IPS-NIHi7 (cell line): ENCODE results near the gene ZBP1.

ENCODE experiments used
- DNase-seq: peaks from one replicate; pipeline ENCODE4 v3.0.0; 2012; ENCODE audit warnings: mixed read lengths; ENCODE audit errors: extremely low spot score

ZBP1 gene

DNA sequence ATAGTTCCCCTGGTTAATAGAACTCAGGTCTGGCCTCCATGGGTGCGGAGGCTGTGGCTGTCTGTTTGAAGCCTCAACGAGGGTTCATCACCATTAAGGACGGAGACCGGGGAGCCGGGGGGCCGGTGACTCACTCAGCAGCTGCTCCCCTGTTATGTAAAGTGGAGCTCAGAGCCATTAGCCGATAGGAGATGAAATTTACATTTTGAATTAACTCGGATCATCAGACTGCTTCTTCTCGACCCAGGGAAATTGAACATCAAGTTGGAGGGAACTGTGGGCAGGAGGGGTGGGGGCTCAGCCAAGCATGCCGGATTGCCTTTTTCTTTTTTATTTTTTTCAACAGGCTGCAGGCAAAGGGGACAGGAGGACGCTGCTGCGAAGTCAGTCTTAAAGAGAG lies 47.0 kb downstream of the ZBP1 start:
- DNase-seq: peak; percentile 60

DNA sequence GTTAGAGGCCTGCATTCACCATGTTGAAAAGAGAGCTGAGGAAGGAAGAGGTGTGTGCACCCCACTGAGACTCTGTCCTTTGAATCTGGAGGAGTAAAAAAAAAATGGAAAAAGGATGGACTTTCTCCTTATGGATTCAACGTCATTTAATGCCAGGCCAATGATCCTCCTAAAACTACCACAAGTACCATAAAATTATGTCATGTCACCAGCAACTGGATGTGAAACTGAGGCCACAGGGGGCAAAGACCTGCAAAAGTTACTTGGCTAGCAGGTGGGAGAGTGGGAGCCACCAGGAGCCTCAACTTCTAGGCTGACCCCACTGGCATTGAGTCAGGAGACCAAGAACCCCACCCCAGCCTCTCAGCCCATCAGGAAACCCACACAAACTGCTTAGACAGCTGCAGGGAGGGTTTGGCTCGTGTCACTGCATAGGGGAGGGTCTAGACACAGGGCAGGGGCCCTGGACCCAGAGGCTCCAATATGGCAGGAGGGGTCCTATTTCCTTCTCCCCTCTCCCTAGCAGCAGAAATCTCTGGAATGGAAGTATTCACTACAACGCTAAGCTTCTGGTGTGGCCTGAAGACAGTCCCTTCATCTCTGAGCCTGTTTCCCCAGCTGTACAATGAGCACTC lies 48.3 kb downstream of the ZBP1 start:
- no peak for DNase-seq

DNA sequence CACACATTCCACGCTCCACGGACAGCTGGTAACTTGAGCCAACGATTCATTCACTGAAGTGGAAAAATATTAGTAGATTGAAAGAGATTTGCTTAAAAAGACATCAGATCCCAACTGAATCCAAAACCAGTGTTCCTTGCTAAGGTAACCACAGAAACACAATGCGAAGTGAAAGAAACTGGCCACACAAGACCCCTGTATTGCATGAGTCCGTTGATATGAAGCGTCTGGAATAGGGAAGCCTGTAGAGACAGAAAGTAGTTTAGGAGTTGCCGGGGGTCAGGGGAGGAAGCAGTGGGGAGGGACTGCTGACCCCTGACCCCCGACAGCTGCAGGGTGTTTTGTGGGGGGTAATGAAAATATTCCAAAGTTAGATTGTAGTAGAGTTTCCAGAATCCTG lies 49.3 kb downstream of the ZBP1 start:
- DNase-seq: no peak

DNA sequence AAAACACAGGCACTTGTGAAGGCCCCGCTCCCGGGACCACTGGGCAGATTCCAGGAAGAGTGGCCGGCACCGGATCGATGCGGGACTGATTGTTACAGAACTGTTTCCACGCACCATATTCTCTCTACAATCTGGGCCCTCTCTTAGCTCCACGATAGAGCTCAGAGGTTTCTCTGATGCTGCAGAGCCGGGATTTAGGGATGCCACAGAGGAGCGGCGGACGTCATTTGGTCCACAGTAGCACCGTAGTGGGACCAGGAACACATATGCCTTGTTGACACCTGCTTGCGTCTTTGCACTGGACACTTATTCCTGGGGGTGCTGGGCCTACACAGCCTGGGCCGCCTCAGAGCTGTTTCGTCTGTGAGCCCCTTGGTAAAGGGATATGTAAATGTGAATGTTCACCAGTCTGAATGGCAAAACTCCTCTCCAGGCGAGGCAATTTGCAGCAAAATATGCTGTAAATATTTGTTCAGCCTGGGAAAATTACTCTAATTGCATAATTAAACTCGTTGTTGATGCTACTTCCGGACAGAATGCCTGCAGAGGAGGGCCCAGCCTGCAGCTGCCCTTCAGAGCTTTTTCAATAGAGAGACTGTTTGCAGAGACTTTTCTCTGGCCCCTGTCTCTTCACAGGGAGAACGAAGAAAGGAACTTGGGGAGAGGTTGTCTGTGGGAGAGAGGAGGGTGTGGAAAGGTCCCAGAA lies 49.9 kb downstream of the ZBP1 start:
- DNase-seq: no peak

DNA sequence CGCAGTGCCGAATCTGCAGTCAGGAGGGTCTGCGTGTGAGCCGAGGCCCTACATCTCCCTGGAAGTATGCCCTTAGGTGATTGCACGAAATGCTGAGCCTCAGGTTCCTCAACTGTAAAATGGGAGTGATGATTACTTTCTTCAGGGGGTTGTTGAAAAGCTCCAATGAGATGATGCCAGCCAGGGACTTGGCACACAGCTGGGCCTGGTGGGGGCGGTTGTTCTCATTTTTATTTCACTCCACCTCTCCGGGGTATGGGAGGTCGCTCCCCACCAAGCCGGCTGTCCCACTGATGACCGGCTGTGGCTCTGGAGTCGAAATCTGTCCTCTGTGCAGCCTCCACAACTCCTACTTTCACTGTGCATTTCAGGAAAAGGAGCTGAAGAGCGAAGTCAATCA lies 51.3 kb downstream of the ZBP1 start:
- no peak for DNase-seq

DNA sequence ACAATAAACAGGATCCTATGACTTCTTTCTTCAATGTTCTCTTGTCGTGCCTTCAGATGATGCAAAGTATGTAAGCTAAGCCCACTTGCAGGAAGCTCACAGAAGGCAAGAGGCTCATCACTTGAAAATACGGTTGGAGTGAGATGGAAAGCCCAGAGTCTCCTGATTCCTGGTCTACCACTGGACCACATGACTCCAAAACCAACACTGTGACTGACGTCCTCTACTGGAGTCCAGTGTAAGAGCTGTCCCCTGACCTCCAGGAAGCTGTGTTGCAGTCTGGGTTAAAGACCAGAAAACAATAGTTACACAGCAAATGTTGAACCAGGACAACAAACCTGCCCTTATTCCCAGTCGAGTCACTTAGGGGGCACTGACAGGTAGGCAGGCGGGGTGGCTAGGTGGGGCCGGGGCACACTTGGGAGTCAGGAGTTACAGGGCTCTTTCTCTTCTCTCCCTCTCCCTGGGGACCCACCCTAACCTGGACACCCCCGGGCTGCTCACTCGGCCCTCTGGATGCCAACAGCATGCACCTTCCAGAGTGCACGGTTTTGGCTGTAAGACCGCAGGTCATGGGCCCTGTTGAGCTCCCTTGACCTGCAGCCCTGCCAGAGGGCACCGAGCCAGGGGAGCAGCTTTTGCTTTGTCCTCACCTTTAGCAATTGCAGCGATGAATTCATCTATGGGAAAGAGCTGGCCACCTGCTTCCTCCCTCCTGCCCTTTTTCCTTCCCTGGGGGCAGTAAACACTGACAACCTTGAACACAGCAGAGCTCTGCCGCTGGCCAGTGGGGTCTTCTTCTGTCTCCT lies 51.9 kb downstream of the ZBP1 start:
- no peak for DNase-seq

DNA sequence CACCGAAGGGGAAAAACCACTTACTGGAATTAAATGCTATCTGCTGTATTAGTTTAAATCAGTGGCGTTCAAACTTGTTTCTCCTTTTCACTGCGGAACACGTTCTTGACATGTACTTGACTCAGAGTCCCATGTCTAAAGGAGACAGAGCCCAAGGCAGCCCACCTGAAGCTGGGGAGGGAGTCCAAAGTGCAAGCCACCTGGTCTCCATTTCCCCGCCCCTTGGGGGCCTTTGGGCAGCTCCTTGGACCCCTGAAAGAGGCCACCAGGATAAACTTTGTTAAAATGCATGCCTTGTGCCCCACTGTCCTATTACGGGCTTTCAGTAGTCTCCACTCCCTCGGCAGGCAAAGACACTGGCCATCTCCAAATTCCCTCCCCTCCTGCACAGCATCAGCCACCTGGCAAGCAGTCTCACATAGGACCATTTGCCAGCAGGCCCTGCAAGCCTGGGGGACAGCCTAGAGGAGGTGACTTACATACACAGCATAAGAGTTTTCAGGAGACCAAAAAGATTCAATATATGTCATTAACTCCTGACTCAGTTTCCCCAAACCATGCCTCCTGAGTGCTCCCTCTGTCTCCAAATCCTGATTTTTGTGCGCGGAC lies 52.7 kb downstream of the ZBP1 start:
- DNase-seq: no peak

DNA sequence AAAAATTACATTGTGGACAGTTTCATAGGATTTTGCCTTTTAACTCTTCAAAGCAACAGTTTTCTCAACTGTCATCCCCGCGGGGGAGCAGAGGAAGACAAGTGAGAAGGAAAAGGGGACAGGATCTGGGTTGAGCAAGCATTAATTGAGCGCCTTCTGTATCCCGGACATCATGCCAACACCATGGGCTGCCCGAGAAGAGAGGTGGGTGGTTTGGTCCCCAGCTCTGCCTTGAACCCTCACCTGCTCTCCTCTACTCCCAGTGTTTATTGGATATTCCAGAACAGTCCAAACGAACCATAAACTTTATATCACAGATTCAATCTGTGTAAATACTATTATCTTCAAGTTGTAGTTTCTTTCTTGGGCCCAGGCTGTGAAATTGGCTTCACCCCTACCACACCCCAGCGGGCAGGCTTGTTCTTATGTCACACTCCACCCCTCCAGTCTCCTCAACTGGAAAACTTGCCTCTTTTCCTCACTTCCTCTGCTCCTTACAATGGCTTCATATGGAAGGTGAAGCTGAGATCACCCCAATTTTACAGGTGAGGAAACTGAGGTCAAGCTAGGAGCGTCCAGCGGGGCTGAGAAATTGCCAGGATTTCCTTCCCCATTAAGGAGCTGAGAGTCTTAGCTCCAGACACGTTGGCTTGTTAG lies 53.3 kb downstream of the ZBP1 start:
- no peak for DNase-seq

DNA sequence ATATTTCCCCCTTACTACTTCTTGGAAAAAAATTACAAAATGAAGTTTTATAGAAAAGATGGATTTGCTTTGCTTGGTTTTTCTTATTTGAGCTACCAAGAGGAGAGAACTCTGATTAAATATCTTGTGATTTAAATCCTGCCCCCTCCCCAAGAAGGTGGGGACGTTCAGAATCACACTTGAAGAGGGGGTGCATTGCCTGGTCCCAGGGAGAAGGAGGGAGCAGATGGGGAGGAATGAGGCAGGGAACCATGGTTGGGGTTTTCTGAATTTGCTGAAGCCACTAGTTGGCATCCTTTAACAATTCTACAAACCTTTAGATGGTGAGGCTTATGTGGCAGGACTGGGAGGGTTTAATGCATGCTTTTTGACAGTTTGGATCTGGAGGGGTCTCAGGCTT lies 53.8 kb downstream of the ZBP1 start:
- no peak for DNase-seq

DNA sequence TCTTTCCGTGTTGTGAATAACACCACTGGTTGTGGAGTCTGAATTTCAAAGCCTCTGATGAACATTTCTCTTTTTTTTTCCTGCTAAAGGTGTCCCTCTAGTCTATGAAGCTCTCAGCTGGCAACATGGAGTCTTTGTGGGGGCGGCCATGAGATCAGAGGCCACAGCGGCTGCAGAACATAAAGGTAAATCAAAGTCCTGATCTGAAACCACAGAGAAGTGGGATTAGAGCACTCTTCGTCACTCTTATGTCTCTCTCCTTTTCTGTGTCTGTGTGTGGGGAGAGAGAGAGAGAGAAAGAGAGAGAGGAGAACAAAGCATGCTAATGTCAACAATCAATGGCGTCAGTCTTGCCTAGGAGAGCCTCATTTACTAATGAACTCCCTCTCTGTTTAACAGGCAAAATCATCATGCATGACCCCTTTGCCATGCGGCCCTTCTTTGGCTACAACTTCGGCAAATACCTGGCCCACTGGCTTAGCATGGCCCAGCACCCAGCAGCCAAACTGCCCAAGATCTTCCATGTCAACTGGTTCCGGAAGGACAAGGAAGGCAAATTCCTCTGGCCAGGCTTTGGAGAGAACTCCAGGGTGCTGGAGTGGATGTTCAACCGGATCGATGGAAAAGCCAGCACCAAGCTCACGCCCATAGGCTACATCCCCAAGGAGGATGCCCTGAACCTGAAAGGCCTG lies 55.1 kb downstream of the ZBP1 start:
- no peak for DNase-seq

DNA sequence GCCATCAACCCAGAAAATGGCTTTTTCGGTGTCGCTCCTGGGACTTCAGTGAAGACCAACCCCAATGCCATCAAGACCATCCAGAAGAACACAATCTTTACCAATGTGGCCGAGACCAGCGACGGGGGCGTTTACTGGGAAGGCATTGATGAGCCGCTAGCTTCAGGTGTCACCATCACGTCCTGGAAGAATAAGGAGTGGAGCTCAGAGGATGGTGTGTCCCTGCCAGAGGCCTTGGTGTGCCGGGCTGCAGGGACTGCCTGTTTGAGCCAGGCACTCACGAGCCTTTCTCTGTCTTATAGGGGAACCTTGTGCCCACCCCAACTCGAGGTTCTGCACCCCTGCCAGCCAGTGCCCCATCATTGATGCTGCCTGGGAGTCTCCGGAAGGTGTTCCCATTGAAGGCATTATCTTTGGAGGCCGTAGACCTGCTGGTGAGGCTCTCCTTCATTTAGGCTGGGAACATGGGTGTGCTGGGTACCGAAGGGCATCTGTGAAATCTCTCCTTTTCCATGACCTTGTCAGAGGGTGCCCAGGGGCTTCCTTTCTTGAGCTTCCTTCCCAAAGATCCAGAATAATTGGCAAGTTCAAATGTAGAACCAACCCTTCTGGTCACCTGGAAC lies 55.9 kb downstream of the ZBP1 start:
- no peak for DNase-seq

DNA sequence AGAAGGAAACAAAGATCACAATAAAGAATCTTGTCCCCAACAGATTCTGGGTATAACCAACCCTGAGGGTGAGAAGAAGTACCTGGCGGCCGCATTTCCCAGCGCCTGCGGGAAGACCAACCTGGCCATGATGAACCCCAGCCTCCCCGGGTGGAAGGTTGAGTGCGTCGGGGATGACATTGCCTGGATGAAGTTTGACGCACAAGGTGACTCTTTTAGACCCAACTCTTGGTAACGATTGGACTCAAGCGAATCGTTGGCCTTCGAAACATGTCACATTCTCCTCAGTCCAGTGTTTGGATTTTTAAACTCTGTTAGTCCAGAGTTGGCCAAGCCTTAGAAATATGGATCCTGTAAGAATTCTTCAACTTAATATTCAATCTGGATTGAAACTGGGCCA lies 56.7 kb downstream of the ZBP1 start:
- DNase-seq: no peak

DNA sequence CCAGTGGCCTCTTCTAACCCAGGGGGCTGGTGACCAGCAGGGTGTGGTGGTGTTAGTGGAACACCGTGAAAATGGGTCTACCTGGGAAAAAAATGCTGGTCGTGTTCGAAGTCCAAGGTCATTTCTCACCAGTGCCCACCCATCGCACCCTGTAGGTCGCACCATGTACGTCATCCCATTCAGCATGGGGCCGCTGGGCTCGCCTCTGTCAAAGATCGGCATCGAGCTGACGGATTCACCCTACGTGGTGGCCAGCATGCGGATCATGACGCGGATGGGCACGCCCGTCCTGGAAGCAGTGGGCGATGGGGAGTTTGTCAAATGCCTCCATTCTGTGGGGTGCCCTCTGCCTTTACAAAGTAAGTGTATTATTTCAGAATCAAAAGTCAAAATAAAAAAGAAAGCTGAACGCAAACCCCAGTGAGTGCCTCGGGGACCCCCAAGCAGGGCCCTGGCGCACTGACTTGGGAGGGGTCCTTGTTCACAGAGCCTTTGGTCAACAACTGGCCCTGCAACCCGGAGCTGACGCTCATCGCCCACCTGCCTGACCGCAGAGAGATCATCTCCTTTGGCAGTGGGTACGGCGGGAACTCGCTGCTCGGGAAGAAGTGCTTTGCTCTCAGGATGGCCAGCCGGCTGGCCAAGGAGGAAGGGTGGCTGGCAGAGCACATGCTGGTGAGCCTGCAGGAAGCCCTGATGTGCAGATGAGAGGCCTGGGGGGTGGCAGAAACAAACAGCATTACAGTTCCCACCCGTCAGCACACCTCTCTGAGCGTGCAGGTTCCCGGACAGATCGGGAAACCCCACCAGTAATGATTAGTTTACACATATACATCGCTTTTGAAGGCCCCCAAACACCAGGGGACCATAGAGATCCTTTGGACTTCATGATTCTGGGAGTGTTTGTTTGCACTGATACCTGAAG lies 57.4 kb downstream of the ZBP1 start:
- no peak for DNase-seq

DNA sequence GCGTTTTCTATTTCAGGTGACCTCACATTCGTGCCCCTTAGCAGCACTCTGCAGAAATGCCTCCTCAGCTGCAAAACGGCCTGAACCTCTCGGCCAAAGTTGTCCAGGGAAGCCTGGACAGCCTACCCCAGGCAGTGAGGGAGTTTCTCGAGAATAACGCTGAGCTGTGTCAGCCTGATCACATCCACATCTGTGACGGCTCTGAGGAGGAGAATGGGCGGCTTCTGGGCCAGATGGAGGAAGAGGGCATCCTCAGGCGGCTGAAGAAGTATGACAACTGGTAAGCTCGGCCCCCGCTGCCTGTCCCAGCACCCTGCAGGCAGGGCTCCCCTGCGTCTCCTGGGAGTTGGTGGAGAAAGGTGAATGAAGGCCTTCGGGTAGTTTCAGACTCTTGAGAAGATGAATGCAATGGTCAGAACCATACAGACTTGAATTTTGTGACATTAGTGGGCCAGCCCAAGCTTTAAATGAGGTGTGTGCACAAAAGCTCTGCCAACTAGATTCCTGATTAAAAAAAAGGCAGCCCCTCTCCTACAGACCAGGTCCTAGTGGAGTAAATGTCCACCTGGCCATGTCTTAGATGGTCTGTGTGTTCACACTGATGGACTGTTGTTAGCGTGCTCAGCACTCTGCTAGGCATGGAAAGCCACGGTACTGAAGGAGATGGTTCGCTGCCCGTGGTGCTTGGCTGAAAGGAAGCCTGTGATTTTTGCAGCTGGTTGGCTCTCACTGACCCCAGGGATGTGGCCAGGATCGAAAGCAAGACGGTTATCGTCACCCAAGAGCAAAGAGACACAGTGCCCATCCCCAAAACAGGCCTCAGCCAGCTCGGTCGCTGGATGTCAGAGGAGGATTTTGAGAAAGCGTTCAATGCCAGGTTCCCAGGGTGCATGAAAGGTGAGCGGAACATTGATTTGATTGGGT lies 58.6 kb downstream of the ZBP1 start:
- DNase-seq: no peak

DNA sequence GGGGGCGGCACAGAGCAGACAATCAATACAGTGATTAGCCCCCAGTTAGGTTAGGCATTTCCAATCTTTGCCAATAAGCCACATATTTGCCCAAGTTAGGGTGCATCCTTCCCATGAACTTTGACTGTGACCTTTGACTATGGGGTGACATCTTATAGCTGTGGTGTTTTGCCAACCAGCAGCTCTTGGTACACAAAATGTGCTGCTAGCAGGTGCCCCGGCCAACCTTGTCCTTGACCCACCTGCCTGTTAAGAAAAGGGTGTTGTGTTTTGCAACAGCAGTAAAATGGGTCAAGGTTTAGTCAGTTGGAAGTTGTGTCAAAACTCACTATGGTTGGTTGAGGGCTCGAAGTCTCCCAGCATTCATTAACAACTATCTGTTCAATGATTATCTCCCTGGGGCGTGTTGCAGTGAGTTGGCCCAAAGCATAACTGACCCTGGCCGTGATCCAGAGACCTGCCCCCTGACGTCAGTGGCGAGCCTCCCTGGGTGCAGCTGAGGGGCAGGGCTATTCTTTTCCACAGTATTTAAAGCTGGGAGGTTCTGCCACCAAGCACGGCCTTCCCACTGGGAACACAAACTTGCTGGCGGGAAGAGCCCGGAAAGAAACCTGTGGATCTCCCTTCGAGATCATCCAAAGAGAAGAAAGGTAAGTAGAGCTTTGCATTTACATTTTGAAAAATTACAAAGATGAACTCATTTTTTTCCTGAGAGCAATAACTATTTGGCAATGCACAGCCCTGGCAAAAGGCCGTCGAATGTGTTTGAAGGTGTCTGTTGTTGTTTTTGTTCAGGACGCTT lies 59.5 kb downstream of the ZBP1 start, which contains the start of gene PCK1:
Gene PCK1, plus strand, starts transcription at position 557 of the 802 bp plus-strand sequence. CDS start 302 bp downstream, outside the sequence.
- DNase-seq: no peak

DNA sequence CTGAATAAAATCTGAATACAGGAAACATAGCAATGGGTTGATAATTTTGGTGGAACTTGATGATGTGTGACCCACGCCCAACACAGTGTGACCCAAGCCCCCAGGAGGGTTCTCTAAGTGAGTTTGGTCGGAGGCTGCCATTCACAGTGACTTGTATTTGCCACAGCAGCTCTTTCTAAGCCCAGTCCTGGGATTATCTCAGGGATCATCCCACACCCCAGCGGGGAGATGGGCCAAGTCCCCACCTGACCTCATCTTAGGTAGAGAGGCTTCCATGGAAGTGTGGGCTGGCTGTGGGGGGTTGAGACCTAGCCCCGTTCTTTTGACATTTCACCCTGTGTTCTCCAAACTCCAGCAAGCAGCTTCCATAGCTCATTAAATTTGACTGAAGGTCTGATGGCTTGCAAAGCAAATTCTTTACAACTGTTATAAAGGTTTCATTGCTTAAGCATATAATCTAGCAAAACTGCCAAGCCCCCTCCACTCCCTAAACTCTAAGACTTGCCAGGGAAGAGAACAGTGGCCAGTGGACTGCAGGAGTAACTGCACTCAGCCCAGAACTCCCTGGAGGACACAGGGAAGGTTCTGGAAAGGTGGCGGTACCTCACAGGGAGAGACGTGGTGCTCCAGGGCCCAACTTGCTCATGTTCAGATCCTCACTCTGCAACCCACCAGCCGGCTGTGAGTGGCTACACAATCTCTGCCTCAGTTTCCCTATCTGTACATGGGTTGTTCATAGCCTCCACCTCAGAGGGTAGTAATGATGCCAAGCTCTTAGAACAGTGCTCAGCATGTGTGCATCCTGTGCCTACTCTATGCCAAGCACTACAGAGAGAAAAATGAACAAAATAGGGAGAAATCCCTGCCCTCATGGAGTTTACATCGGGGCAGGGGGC lies 60.3 kb downstream of the ZBP1 start:
- DNase-seq: no peak

DNA sequence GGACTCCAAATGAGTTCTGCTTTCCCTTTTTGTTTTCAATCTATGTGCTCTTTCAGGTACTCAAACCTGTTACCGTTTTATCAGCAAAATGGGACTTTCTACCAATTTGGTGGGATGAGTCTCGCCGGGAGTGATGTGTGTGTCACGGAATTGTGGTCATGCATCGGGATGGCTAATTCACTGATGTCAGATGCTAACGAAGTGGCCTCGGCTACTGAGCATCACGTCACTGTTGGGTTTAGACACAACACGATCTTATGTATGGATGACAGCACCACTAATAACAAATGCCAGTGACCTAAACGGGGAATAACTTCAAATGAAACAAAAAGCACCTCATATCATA lies 61.0 kb downstream of the ZBP1 start:
- no peak for DNase-seq
